Activated CD4-positive, alpha-beta T cell treated with anti-CD3 and anti-CD28 coated beads, Interleukin-2, amount 50 U/mL, for 4 hours (primary cell): Measurements from ENCODE around the gene RGS7.
"Not testable (repeated sequence)": the region's sequence is repeated elsewhere in the genome, so short reads cannot be mapped to it uniquely, and the experiment has no call there.

ENCODE experiments used
- DNase-seq, 2 experiments: peaks; one replicate each; pipeline ENCODE4 v3.0.0-alpha.2; 2020

RGS7 gene

GRCh38 chr1:241130881-241131280 lies 226.1 kb downstream of the RGS7 start:
- DNase-seq: no peak

GRCh38 chr1:241129207-241129960 lies 227.6 kb downstream of the RGS7 start:
- no peak for DNase-seq

- DNase-seq: no peak
These were observed 231.7 kb downstream of the RGS7 start for GRCh38 chr1:241125286-241125685.

GRCh38 chr1:241118049-241118448 lies 239.0 kb downstream of the RGS7 start:
- no peak for DNase-seq

GRCh38 chr1:241115784-241116183 lies 241.2 kb downstream of the RGS7 start:
- DNase-seq: no peak

GRCh38 chr1:241114699-241115233 lies 242.2 kb downstream of the RGS7 start:
- DNase-seq: no peak

- no peak for DNase-seq
These were observed 243.4 kb downstream of the RGS7 start for GRCh38 chr1:241113557-241113956.

GRCh38 chr1:241109039-241109438 lies 248.0 kb downstream of the RGS7 start:
- no peak for DNase-seq

- no peak for DNase-seq
These were observed 251.9 kb downstream of the RGS7 start for GRCh38 chr1:241105147-241105546.

- DNase-seq: no peak
These were observed 254.3 kb downstream of the RGS7 start for GRCh38 chr1:241102664-241103063.

GRCh38 chr1:241101622-241102021 lies 255.4 kb downstream of the RGS7 start:
- no peak for DNase-seq

- DNase-seq: no peak
These were observed 259.5 kb downstream of the RGS7 start for GRCh38 chr1:241097479-241097878.

GRCh38 chr1:241096982-241097381 lies 260.0 kb downstream of the RGS7 start:
- no peak for DNase-seq

GRCh38 chr1:241095847-241096246 lies 261.2 kb downstream of the RGS7 start:
- no peak for DNase-seq

GRCh38 chr1:241090798-241091197 lies 266.2 kb downstream of the RGS7 start:
- DNase-seq: no peak

- DNase-seq: not testable (repeated sequence)
These were observed 267.9 kb downstream of the RGS7 start for GRCh38 chr1:241089066-241089465.

GRCh38 chr1:241088075-241088474 lies 268.9 kb downstream of the RGS7 start:
- not testable (repeated sequence) for DNase-seq

GRCh38 chr1:241086686-241087085 lies 270.3 kb downstream of the RGS7 start:
- no peak for DNase-seq

- no peak for DNase-seq
These were observed 273.7 kb downstream of the RGS7 start for GRCh38 chr1:241083285-241083684.

GRCh38 chr1:241081473-241081872 lies 275.5 kb downstream of the RGS7 start:
- DNase-seq: no peak

GRCh38 chr1:241079459-241079858 lies 277.5 kb downstream of the RGS7 start:
- no peak for DNase-seq

GRCh38 chr1:241079047-241079446 lies 278.0 kb downstream of the RGS7 start:
- DNase-seq: no peak

- no peak for DNase-seq
These were observed 279.4 kb downstream of the RGS7 start for GRCh38 chr1:241077386-241078147.

- DNase-seq: no peak
These were observed 282.5 kb downstream of the RGS7 start for GRCh38 chr1:241074507-241074906.
